ENCODE measurements around the gene RBM38. TPM values are rescaled to one million over a fixed set of nuclear protein-coding genes. Genes with fewer than 3 reads are reported as not detected.
A peak's percentile ranks its signal among the peaks of the same experiment; 100 is the strongest.

The RBM38 gene
- total and polyA plus RNA-seq, 9 of the 15 experiments (the other 6 are each of a cell fraction or from before 2014, with no cell fraction given): 0.28 to 82.4 (median 33.2) TPM

DNA sequence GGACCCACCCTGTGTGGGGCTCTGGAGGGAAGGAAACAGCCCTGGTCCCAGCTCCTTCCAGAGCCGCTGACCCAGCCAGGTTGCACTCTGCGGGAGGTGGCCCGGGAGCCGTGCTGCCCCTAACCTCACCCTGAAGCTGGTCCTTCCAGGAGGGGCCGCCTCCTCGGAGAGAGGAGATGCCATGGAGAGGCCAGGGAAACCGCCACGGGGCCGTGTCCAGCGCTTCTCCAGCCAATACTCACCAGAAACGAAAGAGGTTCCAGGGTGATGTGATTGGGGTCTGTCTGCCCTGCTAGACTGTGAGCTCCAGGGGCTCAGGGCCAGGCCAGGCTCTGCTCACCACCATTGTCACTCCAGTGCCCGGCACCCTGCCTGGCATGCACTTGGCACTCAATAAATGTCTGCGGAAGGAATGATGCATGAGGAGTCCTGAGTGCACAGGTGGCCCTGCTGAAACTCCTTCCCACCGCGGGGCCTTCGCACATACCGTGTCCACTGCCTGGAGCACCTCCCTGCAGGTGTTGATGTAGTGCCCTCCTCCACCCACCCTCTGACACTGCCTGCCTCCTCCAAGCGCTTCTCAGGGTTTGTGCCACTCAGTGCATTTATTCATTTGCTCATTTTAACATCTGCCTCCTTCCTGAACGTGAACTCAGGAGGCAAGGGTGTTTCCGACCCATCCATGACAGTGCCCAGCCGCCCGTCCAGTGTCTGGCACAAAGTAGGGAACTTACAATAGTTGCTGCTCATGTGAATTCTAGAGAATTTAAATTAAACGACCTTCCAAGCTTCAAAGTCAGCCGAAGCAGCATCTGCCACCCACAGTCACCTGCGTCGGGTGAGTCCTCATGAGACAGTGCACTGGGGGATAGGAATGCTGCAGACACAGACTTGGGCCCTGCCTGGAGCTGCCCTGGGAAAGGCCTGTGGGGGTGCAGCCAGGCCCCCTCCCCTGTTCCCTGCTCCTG, 30.3 kb downstream of the RBM38 start (continued):
- TF ChIP-seq, protein P1, sequence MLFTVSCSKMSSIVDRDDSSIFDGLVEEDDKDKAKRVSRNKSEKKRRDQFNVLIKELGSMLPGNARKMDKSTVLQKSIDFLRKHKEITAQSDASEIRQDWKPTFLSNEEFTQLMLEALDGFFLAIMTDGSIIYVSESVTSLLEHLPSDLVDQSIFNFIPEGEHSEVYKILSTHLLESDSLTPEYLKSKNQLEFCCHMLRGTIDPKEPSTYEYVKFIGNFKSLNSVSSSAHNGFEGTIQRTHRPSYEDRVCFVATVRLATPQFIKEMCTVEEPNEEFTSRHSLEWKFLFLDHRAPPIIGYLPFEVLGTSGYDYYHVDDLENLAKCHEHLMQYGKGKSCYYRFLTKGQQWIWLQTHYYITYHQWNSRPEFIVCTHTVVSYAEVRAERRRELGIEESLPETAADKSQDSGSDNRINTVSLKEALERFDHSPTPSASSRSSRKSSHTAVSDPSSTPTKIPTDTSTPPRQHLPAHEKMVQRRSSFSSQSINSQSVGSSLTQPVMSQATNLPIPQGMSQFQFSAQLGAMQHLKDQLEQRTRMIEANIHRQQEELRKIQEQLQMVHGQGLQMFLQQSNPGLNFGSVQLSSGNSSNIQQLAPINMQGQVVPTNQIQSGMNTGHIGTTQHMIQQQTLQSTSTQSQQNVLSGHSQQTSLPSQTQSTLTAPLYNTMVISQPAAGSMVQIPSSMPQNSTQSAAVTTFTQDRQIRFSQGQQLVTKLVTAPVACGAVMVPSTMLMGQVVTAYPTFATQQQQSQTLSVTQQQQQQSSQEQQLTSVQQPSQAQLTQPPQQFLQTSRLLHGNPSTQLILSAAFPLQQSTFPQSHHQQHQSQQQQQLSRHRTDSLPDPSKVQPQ (CRISPR knock-in tag; IDR thresholded peaks at IDR 0.05; ENCODE audit: borderline replicate concordance): no peak
- no peak for TF ChIP-seq HNRNPLL (IDR thresholded peaks at IDR 0.05; ENCODE audit: low read depth, low read length, poor library complexity, severe bottlenecking)
- TF ChIP-seq, protein P2, sequence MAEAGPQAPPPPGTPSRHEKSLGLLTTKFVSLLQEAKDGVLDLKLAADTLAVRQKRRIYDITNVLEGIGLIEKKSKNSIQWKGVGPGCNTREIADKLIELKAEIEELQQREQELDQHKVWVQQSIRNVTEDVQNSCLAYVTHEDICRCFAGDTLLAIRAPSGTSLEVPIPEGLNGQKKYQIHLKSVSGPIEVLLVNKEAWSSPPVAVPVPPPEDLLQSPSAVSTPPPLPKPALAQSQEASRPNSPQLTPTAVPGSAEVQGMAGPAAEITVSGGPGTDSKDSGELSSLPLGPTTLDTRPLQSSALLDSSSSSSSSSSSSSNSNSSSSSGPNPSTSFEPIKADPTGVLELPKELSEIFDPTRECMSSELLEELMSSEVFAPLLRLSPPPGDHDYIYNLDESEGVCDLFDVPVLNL (CRISPR knock-in tag; IDR thresholded peaks at IDR 0.05; ENCODE audit: low read depth): no peak
- TF ChIP-seq CBFA2T3 (IDR thresholded peaks at IDR 0.05): 0 out of 2 replicates have a peak, but pooled peaks have one; percentile 1
- TF ChIP-seq, protein P3, sequence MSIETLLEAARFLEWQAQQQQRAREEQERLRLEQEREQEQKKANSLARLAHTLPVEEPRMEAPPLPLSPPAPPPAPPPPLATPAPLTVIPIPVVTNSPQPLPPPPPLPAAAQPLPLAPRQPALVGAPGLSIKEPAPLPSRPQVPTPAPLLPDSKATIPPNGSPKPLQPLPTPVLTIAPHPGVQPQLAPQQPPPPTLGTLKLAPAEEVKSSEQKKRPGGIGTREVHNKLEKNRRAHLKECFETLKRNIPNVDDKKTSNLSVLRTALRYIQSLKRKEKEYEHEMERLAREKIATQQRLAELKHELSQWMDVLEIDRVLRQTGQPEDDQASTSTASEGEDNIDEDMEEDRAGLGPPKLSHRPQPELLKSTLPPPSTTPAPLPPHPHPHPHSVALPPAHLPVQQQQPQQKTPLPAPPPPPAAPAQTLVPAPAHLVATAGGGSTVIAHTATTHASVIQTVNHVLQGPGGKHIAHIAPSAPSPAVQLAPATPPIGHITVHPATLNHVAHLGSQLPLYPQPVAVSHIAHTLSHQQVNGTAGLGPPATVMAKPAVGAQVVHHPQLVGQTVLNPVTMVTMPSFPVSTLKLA (conservative IDR thresholded peaks at IDR 0.05): peak in 1 of 2 experiments; percentile 3; a peak in 1 of 4 replicates
- TF ChIP-seq KLF1 (tag; IDR thresholded peaks at IDR 0.05): no peak
